Stomach (tissue), 4 donors: ENCODE data around the gene ETS2.

Source experiments
- EP300 ChIP-seq: sonication (generic); formaldehyde crosslinking; IDR thresholded peaks from one replicate; pipeline ENCODE4 v1.6.1; 2017; ENCODE audit warnings: antibody characterized with exemption
- POLR2A ChIP-seq, 4 donors: fragments of 450-650 bp; IDR thresholded peaks; one replicate each; pipeline ENCODE4 v1.6.1; 2016; ENCODE audit warnings: antibody characterized with exemption in 4 of 4, control low read depth in 2 of 4, mild to moderate bottlenecking in 1 of 4, moderate library complexity in 1 of 4
- POLR2AphosphoS5 ChIP-seq, 3 donors: sonication (generic); formaldehyde crosslinking; IDR thresholded peaks; one replicate each; pipeline ENCODE4 v1.6.1; 2016; ENCODE audit warnings: antibody characterized with exemption in 3 of 3
- TF ChIP-seq, protein P1 (sequence below), 7 experiments: fragments of 450-650 bp in 4 of 7; fragments of 200-600 bp in 3 of 7; sonication (generic) in 3 of 7; IDR thresholded peaks; one replicate each; pipeline ENCODE4 v1.5.1; 2016 to 2019; ENCODE audit warnings: antibody characterized with exemption in 7 of 7, control low read depth in 2 of 7, mild to moderate bottlenecking in 1 of 7

DNA sequence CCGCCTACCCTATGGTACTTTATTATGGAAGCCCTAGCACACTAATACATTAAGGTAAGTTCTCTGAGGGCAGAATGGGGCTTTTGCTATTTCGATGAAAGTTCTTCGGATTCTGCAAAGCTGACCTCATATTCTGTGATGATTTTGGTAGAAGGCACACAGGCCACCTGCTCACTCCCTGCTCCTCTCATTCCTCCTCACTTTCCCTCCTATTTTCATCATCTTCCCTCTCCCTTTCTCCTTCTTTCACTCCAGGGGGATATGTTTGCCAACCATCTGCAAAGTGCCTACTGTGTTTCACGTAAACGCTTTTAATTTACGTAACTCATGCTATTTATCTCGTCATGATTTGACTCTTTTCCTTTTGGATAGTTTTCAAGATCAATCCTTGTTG, 45.0 kb upstream of the ETS2 start:
- TF ChIP-seq, protein P1, sequence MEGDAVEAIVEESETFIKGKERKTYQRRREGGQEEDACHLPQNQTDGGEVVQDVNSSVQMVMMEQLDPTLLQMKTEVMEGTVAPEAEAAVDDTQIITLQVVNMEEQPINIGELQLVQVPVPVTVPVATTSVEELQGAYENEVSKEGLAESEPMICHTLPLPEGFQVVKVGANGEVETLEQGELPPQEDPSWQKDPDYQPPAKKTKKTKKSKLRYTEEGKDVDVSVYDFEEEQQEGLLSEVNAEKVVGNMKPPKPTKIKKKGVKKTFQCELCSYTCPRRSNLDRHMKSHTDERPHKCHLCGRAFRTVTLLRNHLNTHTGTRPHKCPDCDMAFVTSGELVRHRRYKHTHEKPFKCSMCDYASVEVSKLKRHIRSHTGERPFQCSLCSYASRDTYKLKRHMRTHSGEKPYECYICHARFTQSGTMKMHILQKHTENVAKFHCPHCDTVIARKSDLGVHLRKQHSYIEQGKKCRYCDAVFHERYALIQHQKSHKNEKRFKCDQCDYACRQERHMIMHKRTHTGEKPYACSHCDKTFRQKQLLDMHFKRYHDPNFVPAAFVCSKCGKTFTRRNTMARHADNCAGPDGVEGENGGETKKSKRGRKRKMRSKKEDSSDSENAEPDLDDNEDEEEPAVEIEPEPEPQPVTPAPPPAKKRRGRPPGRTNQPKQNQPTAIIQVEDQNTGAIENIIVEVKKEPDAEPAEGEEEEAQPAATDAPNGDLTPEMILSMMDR (IDR thresholded peaks at IDR 0.05) = no peak
- TF ChIP-seq POLR2A (IDR thresholded peaks at IDR 0.05) (no peak), POLR2AphosphoS5 (IDR thresholded peaks at IDR 0.05) (no peak), EP300 (no peak)
